CD4-positive, alpha-beta T cell (primary cell): ENCODE results near the gene FUT1. TPM values are rescaled to one million over a fixed set of nuclear protein-coding genes. Genes with fewer than 3 reads are reported as not detected.

ENCODE experiments used
- ATAC-seq: fragments of 200-7000 bp; cut with Tn5 transposase; one replicate; pipeline ENCODE4 v1.10.0; 2022; ENCODE audit warnings: mild to moderate bottlenecking; ENCODE audit not compliant: poor library complexity
- CTCF ChIA-PET: fragments of 350-600 bp; sonication (Branson Sonifier 250); formaldehyde crosslinking; loops from one replicate; lab custom pipeline; 2021; ENCODE audit warnings: antibody characterized with exemption, inconsistent platforms; lab: Charles Lee
- POLR2A ChIA-PET: fragments of 350-600 bp; sonication (Branson Sonifier 250); formaldehyde crosslinking; loops from one replicate; lab custom pipeline; 2021; ENCODE audit warnings: antibody characterized with exemption, inconsistent platforms; lab: Charles Lee
- DNase-seq, 14 experiments: peaks; one replicate each; pipeline ENCODE4 v3.0.0-alpha.2; 2013 to 2020; ENCODE audit warnings: mixed read lengths in 2 of 14
- H3K27ac ChIP-seq, 2 donors: one replicate each; pipeline versions ENCODE4 v1.5.1 to v1.7.0; 2013; ENCODE audit warnings: low read length in 2 of 2, low read depth in 1 of 2, mild to moderate bottlenecking in 1 of 2
- H3K27me3 ChIP-seq, 2 experiments: 1 replicate in 1 of 2; 2 replicates in 1 of 2; pipeline versions ENCODE4 v1.6.1 to v1.7.0; 2013; ENCODE audit warnings: low read length in 2 of 2, control low read depth in 1 of 2, mild to moderate bottlenecking in 1 of 2, moderate library complexity in 1 of 2; ENCODE audit not compliant: insufficient read depth in 2 of 2, control insufficient read depth in 1 of 2
- H3K36me3 ChIP-seq: one replicate; pipeline ENCODE4 v1.6.1; 2013; ENCODE audit warnings: low read length, control low read depth; ENCODE audit not compliant: insufficient read depth
- H3K4me1 ChIP-seq: one replicate; pipeline ENCODE4 v1.6.1; 2013; ENCODE audit warnings: low read length, control low read depth; ENCODE audit not compliant: insufficient read depth
- H3K4me3 ChIP-seq: one replicate; pipeline ENCODE4 v1.5.1; 2013; ENCODE audit warnings: mild to moderate bottlenecking, low read length, moderate library complexity
- H3K9me3 ChIP-seq, 2 experiments: 1 replicate in 1 of 2; 2 replicates in 1 of 2; pipeline versions ENCODE4 v1.6.1 to v1.7.0; 2013; ENCODE audit warnings: low read length in 2 of 2, mild to moderate bottlenecking in 2 of 2, control low read depth in 1 of 2, moderate library complexity in 1 of 2; ENCODE audit not compliant: control insufficient read depth in 1 of 2, insufficient read depth in 1 of 2
- H3K27ac Mint-ChIP-seq: one replicate; pipeline ENCODE4 v1.8.0; 2020; ENCODE audit warnings: mixed read lengths
- H3K27me3 Mint-ChIP-seq: one replicate; pipeline ENCODE4 v1.8.0; 2021; ENCODE audit warnings: mixed read lengths
- H3K36me3 Mint-ChIP-seq: one replicate; pipeline ENCODE4 v1.8.0; 2021; ENCODE audit warnings: low read depth, mixed read lengths
- H3K4me1 Mint-ChIP-seq: one replicate; pipeline ENCODE4 v1.8.0; 2021; ENCODE audit warnings: low read depth, mixed read lengths
- H3K4me3 Mint-ChIP-seq: one replicate; pipeline ENCODE4 v1.8.0; 2020; ENCODE audit warnings: mild to moderate bottlenecking, mixed read lengths
- H3K9me3 Mint-ChIP-seq: one replicate; pipeline ENCODE4 v1.8.0; 2020; ENCODE audit warnings: mixed read lengths
- CTCF ChIP-seq: fragments of 200-600 bp; IDR thresholded peaks from one replicate; pipeline ENCODE4 v1.8.0; 2022; ENCODE audit warnings: antibody characterized with exemption, mild to moderate bottlenecking
- intact Hi-C, 2 experiments: fragments of 100-400 bp; cut with DNase I in 1 of 2; cut with micrococcal nuclease in 1 of 2; formaldehyde crosslinking; loops; one replicate each; pipeline versions ENCODE4 v1.15.1 to v1.9.0; 2023 to 2025; cut with DNase I, micrococcal nuclease
- total RNA-seq, 174 experiments: library from RNA in 2 of 174; stranded (reverse) in 2 of 174; gene quantifications; one replicate each; pipeline ENCODE4 v1.2.3 and lab custom pipeline; 2021 to 2026

Gene FUT1
- total RNA-seq, 2 experiments from 2014 or later: not detected

GRCh38 chr19:48784527-48784926, 32.1 kb upstream of the FUT1 start:
- ChIA-PET CTCF (no interaction called here), POLR2A (no interaction called here)
- no peaks in the 10 kb centered on the region for H3K36me3 ChIP-seq
- ATAC-seq (no peak), DNase-seq (no peak)
- intact Hi-C loops: no loop called here
- peaks cover 0 to 2% of the 10 kb centered on the region in 2 experiments for H3K27me3 ChIP-seq
- no peaks in the 10 kb centered on the region for H3K36me3 Mint-ChIP-seq
- no peak overlapping the region for H3K4me3 Mint-ChIP-seq
- no peak overlapping the region for H3K4me3 ChIP-seq
- no peak overlapping the region for H3K27ac ChIP-seq
- H3K9me3 ChIP-seq: no peaks in the 10 kb centered on the region
- H3K27ac Mint-ChIP-seq: no peak overlapping the region
- no peaks in the 10 kb centered on the region for H3K9me3 Mint-ChIP-seq
- peaks cover 23% of the 10 kb centered on the region for H3K27me3 Mint-ChIP-seq
- peaks cover 4% of the 10 kb centered on the region for H3K4me1 ChIP-seq
- H3K4me1 Mint-ChIP-seq: peaks cover 4% of the 10 kb centered on the region
- no peak for TF ChIP-seq CTCF

- no peak overlapping the region for H3K4me3 Mint-ChIP-seq
- no peaks in the 10 kb centered on the region for H3K9me3 Mint-ChIP-seq
- no peak for TF ChIP-seq CTCF
- Histone ChIP-seq H3K27ac (no peak overlapping the region), H3K4me1 (peaks cover 4% of the 10 kb centered on the region), H3K36me3 (no peaks in the 10 kb centered on the region), H3K27me3 (peaks cover 0 to 2% of the 10 kb centered on the region in 2 experiments), H3K4me3 (no peak overlapping the region), H3K9me3 (no peaks in the 10 kb centered on the region)
- H3K27me3 Mint-ChIP-seq: peaks cover 21% of the 10 kb centered on the region
- H3K4me1 Mint-ChIP-seq: peaks cover 4% of the 10 kb centered on the region
- ChIA-PET POLR2A (no interaction called here), CTCF (no interaction called here)
- H3K27ac Mint-ChIP-seq: no peak overlapping the region
- peak in 2 of 14 experiments; percentile 43 to 55 for DNase-seq
- no peaks in the 10 kb centered on the region for H3K36me3 Mint-ChIP-seq
- no peak for ATAC-seq
- intact Hi-C loops: no loop called here
Observed at GRCh38 chr19:48780631-48781391, 28.4 kb upstream of the FUT1 start.

- H3K36me3 ChIP-seq: no peaks in the 10 kb centered on the region
- H3K4me3 Mint-ChIP-seq: no peak overlapping the region
- H3K36me3 Mint-ChIP-seq: no peaks in the 10 kb centered on the region
- peaks cover 0 to 2% of the 10 kb centered on the region in 2 experiments for H3K27me3 ChIP-seq
- DNase-seq (no peak), ATAC-seq (no peak)
- no peak overlapping the region for H3K27ac Mint-ChIP-seq
- intact Hi-C loops: no loop called here
- ChIA-PET CTCF (interaction anchor here (0.7 kb wide), 1 partner anchor 9 kb away, joined by 6 read pairs; no protein-coding TSS in a partner anchor), POLR2A (no interaction called here)
- TF ChIP-seq CTCF: no peak
- no peak overlapping the region for H3K4me3 ChIP-seq
- H3K4me1 Mint-ChIP-seq: peaks cover 4% of the 10 kb centered on the region
- no peaks in the 10 kb centered on the region for H3K9me3 ChIP-seq
- H3K27me3 Mint-ChIP-seq: peaks cover 15% of the 10 kb centered on the region
- H3K9me3 Mint-ChIP-seq: no peaks in the 10 kb centered on the region
- no peak overlapping the region for H3K27ac ChIP-seq
- peaks cover 4% of the 10 kb centered on the region for H3K4me1 ChIP-seq
Observed at GRCh38 chr19:48779636-48780035, 27.2 kb upstream of the FUT1 start.
